MM.1S (cell line): ENCODE data around the gene FGF18.
"Not testable (repeated sequence)": the region's sequence is repeated elsewhere in the genome, so short reads cannot be mapped to it uniquely, and the experiment has no call there.

ENCODE experiments used
- DNase-seq: peaks from one replicate; pipeline ENCODE4 v3.0.0-alpha.2; 2015
- H2AFZ ChIP-seq: fragments of 300-600 bp; sonication (generic); 2 replicates; pipeline ENCODE4 v1.6.0; 2016; ENCODE audit warnings: antibody characterized with exemption, low read length
- H3F3A ChIP-seq: fragments of 300-600 bp; sonication (generic); 2 replicates; pipeline ENCODE4 v1.6.1; 2016; ENCODE audit warnings: mild to moderate bottlenecking, antibody characterized with exemption, low read length, moderate library complexity, mixed read lengths; ENCODE audit not compliant: insufficient read depth
- H3K27ac ChIP-seq: fragments of 300-600 bp; sonication (generic); 2 replicates; pipeline ENCODE4 v1.5.1; 2016; ENCODE audit warnings: mild to moderate bottlenecking, low read length
- H3K27me3 ChIP-seq: fragments of 300-600 bp; sonication (generic); replicated peaks from 2 replicates; pipeline ENCODE4 v1.6.0; 2016; ENCODE audit warnings: low read length; ENCODE audit not compliant: insufficient read depth
- H3K36me3 ChIP-seq: fragments of 300-600 bp; sonication (generic); replicated peaks from 2 replicates; pipeline ENCODE4 v1.6.1; 2016; ENCODE audit warnings: mild to moderate bottlenecking, low read length, mixed read lengths; ENCODE audit not compliant: insufficient read depth
- H3K4me1 ChIP-seq: fragments of 300-600 bp; sonication (generic); 2 replicates; pipeline ENCODE4 v1.6.1; 2016; ENCODE audit warnings: low read length, mixed read lengths
- H3K4me2 ChIP-seq: fragments of 300-600 bp; sonication (generic); 2 replicates; pipeline ENCODE4 v1.6.0; 2016; ENCODE audit warnings: low read depth, low read length
- H3K4me3 ChIP-seq: fragments of 300-600 bp; sonication (generic); 2 replicates; pipeline ENCODE4 v1.5.1; 2016; ENCODE audit warnings: low read length, mixed read lengths
- H3K79me2 ChIP-seq: fragments of 300-600 bp; sonication (generic); 2 replicates; pipeline ENCODE4 v1.6.1; 2016; ENCODE audit warnings: mixed run types, low read length, mixed read lengths
- H3K9ac ChIP-seq: fragments of 300-600 bp; sonication (generic); 2 replicates; pipeline ENCODE4 v1.6.1; 2016; ENCODE audit warnings: low read length, mixed read lengths
- H3K9me2 ChIP-seq: fragments of 300-600 bp; sonication (generic); replicated peaks from 2 replicates; pipeline ENCODE4 v1.6.1; 2016; ENCODE audit warnings: mild to moderate bottlenecking, low read length, mixed read lengths; ENCODE audit not compliant: insufficient read depth
- H3K9me3 ChIP-seq: fragments of 300-600 bp; sonication (generic); replicated peaks from 2 replicates; pipeline ENCODE4 v1.6.1; 2016; ENCODE audit warnings: mild to moderate bottlenecking, low read length, mixed read lengths; ENCODE audit not compliant: insufficient read depth
- H4K20me1 ChIP-seq: fragments of 300-600 bp; sonication (generic); 2 replicates; pipeline ENCODE4 v1.6.1; 2016; ENCODE audit warnings: mild to moderate bottlenecking, low read length, moderate library complexity, mixed read lengths; ENCODE audit not compliant: insufficient read depth
- EZH2 ChIP-seq: fragments of 300-600 bp; sonication (generic); optimal IDR thresholded peaks from 2 replicates; pipeline ENCODE3; 2017; ENCODE audit warnings: low read depth, mild to moderate bottlenecking, antibody characterized with exemption, low read length, mixed read lengths
- EZH2phosphoT487 ChIP-seq: fragments of 300-600 bp; sonication (generic); IDR thresholded peaks from 2 replicates; pipeline ENCODE4 v1.6.1; 2018; ENCODE audit warnings: antibody characterized with exemption, low read length
- TF ChIP-seq, protein P1 (sequence below): fragments of 300-600 bp; sonication (generic); IDR thresholded peaks from 2 replicates; pipeline ENCODE4 v1.5.1; 2016; ENCODE audit warnings: antibody characterized with exemption, low read length, mixed read lengths

The FGF18 gene

DNA sequence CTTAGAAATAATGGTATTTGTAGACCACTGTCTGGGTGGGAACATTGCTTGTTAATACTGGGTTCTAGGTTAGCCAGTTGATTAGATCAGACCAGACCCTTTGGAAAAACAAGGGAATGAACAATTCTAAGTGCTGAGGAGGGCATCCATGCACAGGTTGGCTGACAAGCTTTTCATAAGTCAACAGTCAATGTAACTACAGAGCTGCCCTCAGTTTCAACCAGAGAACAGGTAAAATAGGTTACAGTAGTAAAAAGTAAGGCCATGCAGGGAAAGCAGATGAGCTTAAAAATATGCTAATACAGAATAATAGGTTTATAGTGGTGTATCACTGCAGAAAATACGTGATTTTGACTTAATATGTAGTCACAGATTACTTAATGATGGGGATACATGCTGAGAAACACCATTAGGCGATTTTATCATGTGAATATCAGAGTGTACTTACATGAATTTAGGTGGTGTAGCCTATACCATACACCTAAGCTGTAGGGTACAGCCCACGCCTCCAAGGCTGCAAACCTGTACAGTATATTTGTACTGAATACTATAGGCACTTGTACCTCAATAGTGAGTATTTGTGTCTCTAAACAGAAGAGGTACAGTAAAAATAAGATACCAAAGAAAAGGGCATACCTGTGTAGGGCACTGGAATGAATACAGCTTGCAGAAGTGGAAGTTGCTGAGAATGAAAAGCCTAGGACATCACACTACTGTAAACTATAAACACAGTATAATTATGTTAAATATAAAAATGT lies 6.1 kb upstream of the FGF18 start:
- Histone ChIP-seq H3K79me2 (peaks cover 37% of the 10 kb centered on the region), H3K4me3 (no peak overlapping the region), H3K27ac (no peak overlapping the region), H3K36me3 (peaks cover 25% of the 10 kb centered on the region), H2AFZ (no peak overlapping the region), H4K20me1 (peaks cover 54% of the 10 kb centered on the region), H3K4me2 (no peak overlapping the region), H3K9ac (no peak overlapping the region), H3K9me3 (no peaks in the 10 kb centered on the region), H3K4me1 (peaks cover 3% of the 10 kb centered on the region; the same call in 1 of the 2 replicates), H3K27me3 (no peaks in the 10 kb centered on the region), H3F3A (peaks cover 68% of the 10 kb centered on the region), H3K9me2 (no peaks in the 10 kb centered on the region)
- DNase-seq, result no peak
- TF ChIP-seq EZH2 (no peak), EZH2phosphoT487 (no peak)
- TF ChIP-seq, protein P1, sequence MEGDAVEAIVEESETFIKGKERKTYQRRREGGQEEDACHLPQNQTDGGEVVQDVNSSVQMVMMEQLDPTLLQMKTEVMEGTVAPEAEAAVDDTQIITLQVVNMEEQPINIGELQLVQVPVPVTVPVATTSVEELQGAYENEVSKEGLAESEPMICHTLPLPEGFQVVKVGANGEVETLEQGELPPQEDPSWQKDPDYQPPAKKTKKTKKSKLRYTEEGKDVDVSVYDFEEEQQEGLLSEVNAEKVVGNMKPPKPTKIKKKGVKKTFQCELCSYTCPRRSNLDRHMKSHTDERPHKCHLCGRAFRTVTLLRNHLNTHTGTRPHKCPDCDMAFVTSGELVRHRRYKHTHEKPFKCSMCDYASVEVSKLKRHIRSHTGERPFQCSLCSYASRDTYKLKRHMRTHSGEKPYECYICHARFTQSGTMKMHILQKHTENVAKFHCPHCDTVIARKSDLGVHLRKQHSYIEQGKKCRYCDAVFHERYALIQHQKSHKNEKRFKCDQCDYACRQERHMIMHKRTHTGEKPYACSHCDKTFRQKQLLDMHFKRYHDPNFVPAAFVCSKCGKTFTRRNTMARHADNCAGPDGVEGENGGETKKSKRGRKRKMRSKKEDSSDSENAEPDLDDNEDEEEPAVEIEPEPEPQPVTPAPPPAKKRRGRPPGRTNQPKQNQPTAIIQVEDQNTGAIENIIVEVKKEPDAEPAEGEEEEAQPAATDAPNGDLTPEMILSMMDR, result no peak

DNA sequence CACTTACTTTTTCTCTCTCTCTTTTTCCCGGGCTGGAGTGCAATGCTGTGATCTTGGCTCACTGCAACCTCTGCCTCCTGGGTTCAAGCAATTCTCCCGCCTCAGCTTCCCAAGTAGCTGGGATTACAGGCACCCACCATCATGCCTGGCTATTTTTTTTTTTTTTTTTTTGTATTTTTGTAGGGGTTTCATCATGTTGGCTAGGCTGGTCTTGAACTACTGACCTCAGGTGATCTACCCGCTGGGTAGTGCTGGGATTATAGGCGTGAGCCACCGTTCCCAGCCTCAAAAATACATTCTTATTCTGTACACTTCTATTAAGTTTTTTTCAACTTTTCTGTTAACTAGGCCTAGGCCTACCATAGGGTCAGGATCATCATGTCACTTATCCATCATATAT lies 5.5 kb upstream of the FGF18 start:
- Histone ChIP-seq H4K20me1 (peaks cover 52% of the 10 kb centered on the region), H3K79me2 (peaks cover 31% of the 10 kb centered on the region), H3F3A (peaks cover 66% of the 10 kb centered on the region), H3K36me3 (peaks cover 25% of the 10 kb centered on the region)
- H3K27me3 ChIP-seq, H3K9ac ChIP-seq, H3K9me2 ChIP-seq, DNase-seq, H3K4me2 ChIP-seq, H3K27ac ChIP-seq, H3K9me3 ChIP-seq, H2AFZ ChIP-seq, H3K4me3 ChIP-seq, H3K4me1 ChIP-seq: not testable (repeated sequence)

DNA sequence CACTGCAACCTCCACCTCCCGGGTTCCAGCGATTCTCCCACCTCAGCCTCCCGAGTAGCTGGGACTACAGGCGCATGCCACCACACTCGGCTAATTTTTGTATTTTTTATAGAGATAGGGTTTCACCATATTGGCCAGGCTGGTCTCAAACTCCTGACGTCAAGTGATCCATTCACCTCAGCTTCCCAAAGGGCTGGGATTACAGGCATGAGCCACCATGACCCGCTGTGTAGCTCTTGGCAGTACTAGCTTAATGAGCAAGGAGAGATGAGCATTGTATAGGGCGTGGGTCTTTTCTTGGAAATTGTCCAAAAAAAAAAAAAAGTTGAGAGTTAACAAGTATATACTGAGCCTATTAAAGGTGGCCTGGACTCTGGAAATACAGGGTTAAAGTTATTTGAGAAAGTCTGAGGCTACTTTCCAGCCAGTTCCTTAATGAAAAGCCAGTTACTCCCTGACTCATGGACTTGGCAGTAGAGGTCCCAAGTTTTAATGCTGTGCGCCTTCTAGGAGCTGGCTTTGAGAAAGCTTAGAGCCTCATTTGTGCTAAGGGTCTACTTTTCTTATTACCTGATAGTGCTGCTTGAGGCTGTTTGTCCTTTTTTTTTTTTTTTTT lies 4.2 kb upstream of the FGF18 start:
- Histone ChIP-seq H3K79me2 (peaks cover 18% of the 10 kb centered on the region), H3K9me3 (no peaks in the 10 kb centered on the region), H3K4me3 (no peak overlapping the region), H3K36me3 (peaks cover 16% of the 10 kb centered on the region), H3K4me1 (peaks cover 11% of the 10 kb centered on the region), H3K9me2 (no peaks in the 10 kb centered on the region), H2AFZ (no peak overlapping the region), H3K27ac (no peak overlapping the region), H3K9ac (no peak overlapping the region), H3K4me2 (no peak overlapping the region), H3F3A (peaks cover 59% of the 10 kb centered on the region), H3K27me3 (no peaks in the 10 kb centered on the region), H4K20me1 (peaks cover 42% of the 10 kb centered on the region)
- TF ChIP-seq EZH2phosphoT487, result no peak
- TF ChIP-seq, protein P1, result no peak
- TF ChIP-seq EZH2, result no peak
- DNase-seq, result no peak
